Colonic mucosa (tissue), 4 donors: ENCODE data around the gene TEX54. TPM values are rescaled to one million over a fixed set of nuclear protein-coding genes. Genes with fewer than 3 reads are reported as not detected.

Source experiments
- DNase-seq: peaks from one replicate; pipeline ENCODE4 v3.0.0-alpha.2; 2020
- H3K27ac ChIP-seq: fragments of 200-600 bp; one replicate; pipeline ENCODE4 v1.8.0; 2021
- H3K27me3 ChIP-seq: fragments of 200-600 bp; one replicate; pipeline ENCODE4 v1.8.0; 2021
- H3K36me3 ChIP-seq: fragments of 200-600 bp; one replicate; pipeline ENCODE4 v1.8.0; 2021
- H3K4me1 ChIP-seq: fragments of 200-600 bp; one replicate; pipeline ENCODE4 v1.8.0; 2021; ENCODE audit warnings: mild to moderate bottlenecking
- H3K4me3 ChIP-seq: fragments of 200-600 bp; one replicate; pipeline ENCODE4 v1.8.0; 2021
- H3K9ac ChIP-seq, 2 donors: one replicate each; pipeline ENCODE4 v1.7.0; 2013; ENCODE audit warnings: control low read depth in 2 of 2, low read depth in 2 of 2, low read length in 2 of 2
- H3K9me3 ChIP-seq: fragments of 200-600 bp; one replicate; pipeline ENCODE4 v1.8.0; 2021
- intact Hi-C: fragments of 100-400 bp; cut with DNase I; formaldehyde crosslinking; loops from one replicate; pipeline ENCODE4 v1.14.1; 2022
- total RNA-seq, 2 donors: library from RNA; stranded (reverse); fragmentation: NEBNext Ultra II Directional in 1 of 2; extraction: Animal tissue kit (Norgen Biotek cat#: 25700) in 1 of 2; gene quantifications; one replicate each; pipeline ENCODE4 v1.2.1, GENCODE V29; 2021
- TF ChIP-seq, protein P1 (sequence below): fragments of 200-600 bp; IDR thresholded peaks from one replicate; pipeline ENCODE4 v1.8.0; 2022; ENCODE audit warnings: antibody characterized with exemption, mild to moderate bottlenecking
- donor health status: healthy.
- donor health status: DM: no; HTN: no; CAD: no.
- donor health status: DM: no; HTN: no; CAD: no.

Gene TEX54
- not detected for total RNA-seq

DNA sequence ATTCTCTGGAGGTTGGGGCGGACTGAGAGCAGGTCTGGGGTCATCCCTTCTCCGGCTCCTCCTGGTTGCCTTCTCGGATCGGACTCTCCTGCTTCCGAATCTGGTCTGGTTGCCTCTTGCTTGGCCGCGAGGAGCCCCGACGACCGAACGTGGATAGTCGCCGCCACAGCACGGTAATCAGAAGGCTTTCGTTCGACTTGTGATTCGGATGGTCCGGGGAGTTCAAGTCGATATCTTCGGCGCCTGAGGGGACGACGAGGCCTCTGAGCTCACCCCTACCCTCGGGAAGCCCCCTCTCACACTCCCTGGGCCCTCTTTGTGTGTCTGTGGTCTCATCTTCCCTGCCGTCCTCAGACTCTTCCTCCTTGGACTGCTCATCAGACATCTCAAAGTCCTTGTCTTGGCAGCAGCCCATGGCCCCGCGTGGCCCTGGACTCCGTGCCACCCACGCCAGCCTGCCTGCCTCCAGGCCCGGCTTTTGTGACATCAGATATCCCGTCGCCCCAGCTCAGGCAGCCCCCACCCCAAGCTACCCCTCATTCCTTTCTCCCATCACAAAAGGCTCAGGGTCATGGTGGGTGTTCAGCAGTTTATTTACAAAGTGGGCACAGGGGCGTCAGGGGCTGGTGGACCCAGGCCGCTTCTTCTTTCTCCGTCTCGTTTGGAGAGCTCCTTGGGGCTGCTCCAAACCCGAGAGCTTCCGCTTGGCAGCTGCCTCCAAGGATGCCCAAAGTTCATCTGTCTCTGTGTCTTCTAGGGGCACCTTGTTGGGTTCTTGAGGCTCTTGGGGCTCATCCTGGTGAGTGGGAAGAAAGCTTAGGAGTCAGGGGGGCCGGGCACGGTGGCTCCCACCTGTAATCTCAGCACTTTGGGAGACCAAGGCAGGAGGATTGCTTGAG, at the start of gene TEX54:
Gene TEX54 (minus strand): TSS at position 506 of the 899 bp plus-strand sequence.
- Histone ChIP-seq H3K9me3 (no peaks in the 10 kb centered on the region), H3K4me3 (peak within 1 kb of the TSS; percentile 89), H3K4me1 (peaks cover 5% of the 10 kb centered on the region), H3K36me3 (no peaks in the 10 kb centered on the region), H3K27ac (peak within 1 kb of the TSS; percentile 86), H3K9ac (peak within 1 kb of the TSS; percentile 93 to 97), H3K27me3 (no peaks in the 10 kb centered on the region)
- peak; percentile 42 for DNase-seq
- intact Hi-C loops, result no loop called here
- TF ChIP-seq, protein P1, sequence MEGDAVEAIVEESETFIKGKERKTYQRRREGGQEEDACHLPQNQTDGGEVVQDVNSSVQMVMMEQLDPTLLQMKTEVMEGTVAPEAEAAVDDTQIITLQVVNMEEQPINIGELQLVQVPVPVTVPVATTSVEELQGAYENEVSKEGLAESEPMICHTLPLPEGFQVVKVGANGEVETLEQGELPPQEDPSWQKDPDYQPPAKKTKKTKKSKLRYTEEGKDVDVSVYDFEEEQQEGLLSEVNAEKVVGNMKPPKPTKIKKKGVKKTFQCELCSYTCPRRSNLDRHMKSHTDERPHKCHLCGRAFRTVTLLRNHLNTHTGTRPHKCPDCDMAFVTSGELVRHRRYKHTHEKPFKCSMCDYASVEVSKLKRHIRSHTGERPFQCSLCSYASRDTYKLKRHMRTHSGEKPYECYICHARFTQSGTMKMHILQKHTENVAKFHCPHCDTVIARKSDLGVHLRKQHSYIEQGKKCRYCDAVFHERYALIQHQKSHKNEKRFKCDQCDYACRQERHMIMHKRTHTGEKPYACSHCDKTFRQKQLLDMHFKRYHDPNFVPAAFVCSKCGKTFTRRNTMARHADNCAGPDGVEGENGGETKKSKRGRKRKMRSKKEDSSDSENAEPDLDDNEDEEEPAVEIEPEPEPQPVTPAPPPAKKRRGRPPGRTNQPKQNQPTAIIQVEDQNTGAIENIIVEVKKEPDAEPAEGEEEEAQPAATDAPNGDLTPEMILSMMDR, result no peak

DNA sequence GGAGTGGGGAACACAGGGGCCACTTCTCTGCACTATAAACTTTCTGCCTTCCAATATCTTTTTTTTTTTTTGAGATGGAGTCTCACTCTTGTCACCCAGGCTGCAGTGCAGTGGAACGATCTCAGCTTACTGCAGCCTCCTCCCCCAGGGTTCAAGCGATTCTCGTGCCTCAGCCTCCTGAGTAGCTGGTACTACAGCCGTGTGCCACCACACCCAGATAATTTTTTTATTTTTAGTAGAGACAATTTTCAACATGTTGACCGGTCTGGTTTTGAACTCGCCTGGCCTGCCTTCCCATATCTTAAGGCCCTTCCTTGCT, 49.7 kb upstream of the TEX54 start:
- TF ChIP-seq, protein P1, result no peak
- intact Hi-C loops, result no loop called here
- H3K4me1 ChIP-seq, result peaks cover 13% of the 10 kb centered on the region

DNA sequence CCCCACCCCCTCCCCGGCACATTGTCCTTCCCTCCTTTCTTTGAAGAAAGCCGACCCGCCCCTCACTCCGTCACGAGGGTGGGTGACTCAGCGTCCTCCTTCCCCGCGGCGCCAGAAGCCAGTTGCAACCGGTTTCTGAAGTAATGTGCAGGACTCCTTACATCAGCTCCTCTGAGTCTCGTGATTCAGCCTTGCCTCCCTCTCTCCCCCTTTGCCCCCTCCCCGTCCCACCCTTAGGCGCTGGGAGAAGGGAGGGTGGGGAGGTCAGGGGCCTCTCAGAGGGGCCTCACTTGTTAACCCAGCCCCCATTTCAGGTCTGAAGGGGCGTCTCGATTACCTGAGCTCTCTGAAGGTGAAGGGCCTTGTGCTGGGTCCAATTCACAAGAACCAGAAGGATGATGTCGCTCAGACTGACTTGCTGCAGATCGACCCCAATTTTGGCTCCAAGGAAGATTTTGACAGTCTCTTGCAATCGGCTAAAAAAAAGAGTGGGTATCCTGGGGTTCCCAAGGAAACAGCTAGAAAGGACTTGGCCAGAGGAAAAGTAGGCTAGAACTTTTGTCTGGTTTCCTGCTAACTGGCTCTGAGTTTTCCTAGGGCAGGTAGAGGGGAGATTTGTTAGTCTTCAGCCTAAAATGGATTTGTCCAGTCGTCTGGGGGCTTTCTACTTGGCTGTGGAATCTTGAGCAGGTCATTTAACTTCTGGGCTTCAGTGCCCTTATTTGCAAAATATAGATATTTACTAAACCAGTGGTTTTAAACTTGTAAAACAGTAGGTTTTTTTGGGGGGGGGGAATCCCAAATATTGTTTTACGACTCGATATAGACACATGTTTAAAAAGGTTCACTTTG, 49.2 kb upstream of the TEX54 start:
- H3K27ac ChIP-seq, result peak overlapping the region; percentile 99
- intact Hi-C loops, result no loop called here
- H3K4me3 ChIP-seq, result peak overlapping the region; percentile 81
- peak overlapping the region; percentile 92 to 98 for H3K9ac ChIP-seq
- TF ChIP-seq, protein P1, result no peak
- DNase-seq, result peak; percentile 98
- no peaks in the 10 kb centered on the region for H3K9me3 ChIP-seq
- no peaks in the 10 kb centered on the region for H3K27me3 ChIP-seq
- H3K4me1 ChIP-seq, result peaks cover 13% of the 10 kb centered on the region
- H3K36me3 ChIP-seq, result peaks cover 21% of the 10 kb centered on the region

More for the DNA sequence above, 49.7 kb upstream of the TEX54 start:
- Histone ChIP-seq H3K9me3 (no peaks in the 10 kb centered on the region), H3K9ac (peak overlapping the region in 1 of 2 donors; percentile 98), H3K27ac (peak overlapping the region; percentile 99), H3K27me3 (no peaks in the 10 kb centered on the region), H3K4me3 (peak overlapping the region; percentile 81), H3K36me3 (peaks cover 27% of the 10 kb centered on the region)
- DNase-seq, result no peak

DNA sequence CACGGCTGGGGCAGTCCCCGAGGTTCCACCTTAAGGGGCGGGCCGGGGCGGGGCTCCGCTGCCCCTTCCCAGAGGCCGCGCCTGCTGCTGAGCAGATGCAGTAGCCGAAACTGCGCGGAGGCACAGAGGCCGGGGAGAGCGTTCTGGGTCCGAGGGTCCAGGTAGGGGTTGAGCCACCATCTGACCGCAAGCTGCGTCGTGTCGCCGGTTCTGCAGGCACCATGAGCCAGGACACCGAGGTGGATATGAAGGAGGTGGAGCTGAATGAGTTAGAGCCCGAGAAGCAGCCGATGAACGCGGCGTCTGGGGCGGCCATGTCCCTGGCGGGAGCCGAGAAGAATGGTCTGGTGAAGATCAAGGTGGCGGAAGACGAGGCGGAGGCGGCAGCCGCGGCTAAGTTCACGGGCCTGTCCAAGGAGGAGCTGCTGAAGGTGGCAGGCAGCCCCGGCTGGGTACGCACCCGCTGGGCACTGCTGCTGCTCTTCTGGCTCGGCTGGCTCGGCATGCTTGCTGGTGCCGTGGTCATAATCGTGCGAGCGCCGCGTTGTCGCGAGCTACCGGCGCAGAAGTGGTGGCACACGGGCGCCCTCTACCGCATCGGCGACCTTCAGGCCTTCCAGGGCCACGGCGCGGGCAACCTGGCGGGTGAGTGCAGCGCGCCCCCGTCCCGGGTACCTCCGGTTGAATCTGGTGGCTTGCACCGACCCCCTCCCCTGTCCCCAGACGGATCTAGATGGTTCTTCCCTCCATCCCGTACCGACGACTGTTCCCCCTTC, 48.4 kb upstream of the TEX54 start, which contains the start of gene SLC3A2:
Gene SLC3A2 (plus strand): TSS at position 94 of the 776 bp plus-strand sequence. CDS start 128 bp downstream, at position 222.
- peak; percentile 95 for DNase-seq
- Histone ChIP-seq H3K9ac (peak within 1 kb of the TSS; percentile 92 to 98), H3K27me3 (no peaks in the 10 kb centered on the region), H3K27ac (peak within 1 kb of the TSS; percentile 99), H3K4me3 (peak within 1 kb of the TSS; percentile 81), H3K9me3 (no peaks in the 10 kb centered on the region), H3K36me3 (peaks cover 13% of the 10 kb centered on the region), H3K4me1 (peaks cover 13% of the 10 kb centered on the region)
- intact Hi-C loops, result no loop called here
- TF ChIP-seq, protein P1, result peak; percentile 74
